Activated gamma-delta T cell (primary cell): ENCODE data around the gene MIDN.

Source experiments
- DNase-seq: peaks from one replicate; lab custom pipeline; 2025; lab: John Stamatoyannopoulos, UW

MIDN gene

GRCh38 chr19:1282588-1283206 lies 34.3 kb downstream of the MIDN start:
- DNase-seq, result no peak

- no peak for DNase-seq
Observed at GRCh38 chr19:1283207-1283916, 35.0 kb downstream of the MIDN start.

- no peak for DNase-seq
Observed at GRCh38 chr19:1283917-1284292, 35.5 kb downstream of the MIDN start.

- no peak for DNase-seq
Observed at GRCh38 chr19:1284293-1284978, 36.1 kb downstream of the MIDN start.

GRCh38 chr19:1284979-1285736 lies 36.8 kb downstream of the MIDN start:
- no peak for DNase-seq

- DNase-seq, result no peak
Observed at GRCh38 chr19:1285737-1286360, 37.5 kb downstream of the MIDN start, which contains the start of gene EFNA2. Gene EFNA2, plus strand, starts transcription at chr19:1285873. Its CDS starts 296 bp downstream, at chr19:1286169.

- no peak for DNase-seq
Observed at GRCh38 chr19:1286487-1287353, 38.3 kb downstream of the MIDN start.

GRCh38 chr19:1287354-1288225 lies 39.2 kb downstream of the MIDN start:
- no peak for DNase-seq

GRCh38 chr19:1288226-1288612 lies 39.8 kb downstream of the MIDN start:
- no peak for DNase-seq

- no peak for DNase-seq
Observed at GRCh38 chr19:1288833-1289685, 40.7 kb downstream of the MIDN start.

GRCh38 chr19:1289686-1290025 lies 41.3 kb downstream of the MIDN start:
- DNase-seq, result no peak

GRCh38 chr19:1290196-1290702 lies 41.9 kb downstream of the MIDN start:
- DNase-seq, result no peak

- no peak for DNase-seq
Observed at GRCh38 chr19:1290703-1291651, 42.6 kb downstream of the MIDN start.

- DNase-seq, result no peak
Observed at GRCh38 chr19:1291761-1292418, 43.5 kb downstream of the MIDN start.

GRCh38 chr19:1292419-1293151 lies 44.2 kb downstream of the MIDN start:
- DNase-seq, result no peak

- DNase-seq, result no peak
Observed at GRCh38 chr19:1293782-1294604, 45.6 kb downstream of the MIDN start.
